Pericardium fibroblast (primary cell): ENCODE results near the gene CNOT9. TPM values are rescaled to one million over a fixed set of nuclear protein-coding genes. Genes with fewer than 3 reads are reported as not detected.

Experiments used
- total RNA-seq: library from RNA; depleted of rRNA; stranded (reverse); fragments of >200 nt; gene quantifications from 2 replicates; pipeline ENCODE4 v1.2.3, GENCODE V29; 2015

The CNOT9 gene
- total RNA-seq, result 39.3 and 40.7 TPM in 2 replicates

GRCh38 chr2:218568190-218569037 is at the start of gene CNOT9, which contains the start of gene USP37:
CNOT9 (plus strand) TSS chr2:218568839; CDS start chr2:218568955, 116 bp downstream.
USP37 (minus strand) TSS chr2:218568351; CDS start chr2:218558653, 9,698 bp downstream.

GRCh38 chr2:218607436-218608115 is 38.9 kb downstream of the CNOT9 start, which contains the start of gene PLCD4:
PLCD4 (plus strand) TSS chr2:218607899; CDS start chr2:218615740, 7,841 bp downstream.

Other genes starting within 250 kb of the CNOT9 start
- not detected in 2 replicates for gene CATIP, start 212.0 kb upstream of the CNOT9 start, total RNA-seq
- gene SLC11A1, start 186.6 kb upstream of the CNOT9 start, total RNA-seq, result 0.26 and 0.35 TPM in 2 replicates
- 69.6 and 90.4 TPM in 2 replicates for gene CTDSP1, start 169.0 kb upstream of the CNOT9 start, total RNA-seq
- not detected in 2 replicates for gene VIL1, start 149.7 kb upstream of the CNOT9 start, total RNA-seq
- gene USP37, start 488 bp upstream of the CNOT9 start, total RNA-seq, result 2.9 and 3.6 TPM in 2 replicates
- gene PLCD4, start 39.1 kb downstream of the CNOT9 start, total RNA-seq, result 0.94 and 2.7 TPM in 2 replicates
- 7.0 and 9.4 TPM in 2 replicates for gene ZNF142, start 90.8 kb downstream of the CNOT9 start, total RNA-seq
- gene BCS1L, start 90.8 kb downstream of the CNOT9 start, total RNA-seq, result 15.8 and 27.7 TPM in 2 replicates
- gene RNF25, start 103.2 kb downstream of the CNOT9 start, total RNA-seq, result 18.0 and 19.5 TPM in 2 replicates
- 10.2 and 36.8 TPM in 2 replicates for gene STK36, start 103.2 kb downstream of the CNOT9 start, total RNA-seq
- 7.7 and 8.1 TPM in 2 replicates for gene TTLL4, start 142.0 kb downstream of the CNOT9 start, total RNA-seq
- gene CYP27A1, start 213.3 kb downstream of the CNOT9 start, total RNA-seq, result 3.7 and 5.6 TPM in 2 replicates